DLD1 (cell line): ENCODE data around the gene CD2.

Source experiments
- in situ Hi-C: cut with HindIII; loops from 2 replicates; pipeline ENCODE4 v1.10.0; 2017; ENCODE audit warnings: low sequenced_read_pairs

CD2 gene

GRCh38 chr1:116726872-116727820, 27.1 kb upstream of the CD2 start:
- in situ Hi-C loops: loop anchor here (25.0 kb wide), 1 partner anchor 335 kb away; the partner anchor contains the start of gene TTF2

GRCh38 chr1:116731439-116731838, 22.8 kb upstream of the CD2 start:
- in situ Hi-C loops: loop anchor here (25.0 kb wide), 1 partner anchor 331 kb away; the partner anchor contains the start of gene TTF2

- in situ Hi-C loops: loop anchor here (25.0 kb wide), 1 partner anchor 330 kb away; the partner anchor contains the start of gene TTF2
These were observed 21.5 kb upstream of the CD2 start for GRCh38 chr1:116732726-116733125.

- in situ Hi-C loops: loop anchor here (25.0 kb wide), 1 partner anchor 329 kb away; the partner anchor contains the start of gene TTF2
These were observed 20.5 kb upstream of the CD2 start for GRCh38 chr1:116733476-116734365.

GRCh38 chr1:116735246-116735645, 19.0 kb upstream of the CD2 start:
- in situ Hi-C loops: loop anchor here (25.0 kb wide), 1 partner anchor 327 kb away; the partner anchor contains the start of gene TTF2

GRCh38 chr1:116737020-116737854, 17.0 kb upstream of the CD2 start:
- in situ Hi-C loops: loop anchor here (25.0 kb wide), 1 partner anchor 325 kb away; the partner anchor contains the start of gene TTF2

GRCh38 chr1:116737855-116738321, 16.3 kb upstream of the CD2 start:
- in situ Hi-C loops: loop anchor here (25.0 kb wide), 1 partner anchor 324 kb away; the partner anchor contains the start of gene TTF2

- in situ Hi-C loops: loop anchor here (25.0 kb wide), 1 partner anchor 323 kb away; the partner anchor contains the start of gene TTF2
These were observed 15.4 kb upstream of the CD2 start for GRCh38 chr1:116738673-116739370.

- in situ Hi-C loops: loop anchor here (25.0 kb wide), 1 partner anchor 323 kb away; the partner anchor contains the start of gene TTF2
These were observed 14.7 kb upstream of the CD2 start for GRCh38 chr1:116739371-116740012.

GRCh38 chr1:116740296-116740695, 13.9 kb upstream of the CD2 start:
- in situ Hi-C loops: loop anchor here (25.0 kb wide), 1 partner anchor 322 kb away; the partner anchor contains the start of gene TTF2

GRCh38 chr1:116740746-116741145, 13.5 kb upstream of the CD2 start:
- in situ Hi-C loops: loop anchor here (25.0 kb wide), 1 partner anchor 322 kb away; the partner anchor contains the start of gene TTF2

- in situ Hi-C loops: loop anchor here (25.0 kb wide), 1 partner anchor 320 kb away; the partner anchor contains the start of gene TTF2
These were observed 12.2 kb upstream of the CD2 start for GRCh38 chr1:116741836-116742565.

- in situ Hi-C loops: loop anchor here (25.0 kb wide), 1 partner anchor 319 kb away; the partner anchor contains the start of gene TTF2
These were observed 10.7 kb upstream of the CD2 start for GRCh38 chr1:116743535-116743934.

- in situ Hi-C loops: loop anchor here (25.0 kb wide), 1 partner anchor 314 kb away; the partner anchor contains the start of gene TTF2
These were observed 6.0 kb upstream of the CD2 start for GRCh38 chr1:116748272-116748671.

GRCh38 chr1:116751146-116751545, 3.1 kb upstream of the CD2 start:
- in situ Hi-C loops: no loop called here

- in situ Hi-C loops: no loop called here
These were observed 2.6 kb upstream of the CD2 start for GRCh38 chr1:116751621-116752020.

- in situ Hi-C loops: no loop called here
These were observed 918 bp upstream of the CD2 start for GRCh38 chr1:116753312-116753711.

- in situ Hi-C loops: no loop called here
These were observed 836 bp downstream of the CD2 start for GRCh38 chr1:116755066-116755465.
